ENCODE results near the gene KLF1.

GRCh38 chr19:12834566-12834943 is 52.4 kb downstream of the KLF1 start, which contains the start of gene RTBDN:
- TF ChIP-seq POLR2A (IDR thresholded peaks at IDR 0.05; ENCODE audit: low read length), result no peak
- no peak for TF ChIP-seq GATA1 (IDR thresholded peaks at IDR 0.05; ENCODE audit: low read depth, low read length)
